ENCODE results near the gene CDK1.
A peak's percentile ranks its signal among the peaks of the same experiment; 100 is the strongest.

The CDK1 gene

DNA sequence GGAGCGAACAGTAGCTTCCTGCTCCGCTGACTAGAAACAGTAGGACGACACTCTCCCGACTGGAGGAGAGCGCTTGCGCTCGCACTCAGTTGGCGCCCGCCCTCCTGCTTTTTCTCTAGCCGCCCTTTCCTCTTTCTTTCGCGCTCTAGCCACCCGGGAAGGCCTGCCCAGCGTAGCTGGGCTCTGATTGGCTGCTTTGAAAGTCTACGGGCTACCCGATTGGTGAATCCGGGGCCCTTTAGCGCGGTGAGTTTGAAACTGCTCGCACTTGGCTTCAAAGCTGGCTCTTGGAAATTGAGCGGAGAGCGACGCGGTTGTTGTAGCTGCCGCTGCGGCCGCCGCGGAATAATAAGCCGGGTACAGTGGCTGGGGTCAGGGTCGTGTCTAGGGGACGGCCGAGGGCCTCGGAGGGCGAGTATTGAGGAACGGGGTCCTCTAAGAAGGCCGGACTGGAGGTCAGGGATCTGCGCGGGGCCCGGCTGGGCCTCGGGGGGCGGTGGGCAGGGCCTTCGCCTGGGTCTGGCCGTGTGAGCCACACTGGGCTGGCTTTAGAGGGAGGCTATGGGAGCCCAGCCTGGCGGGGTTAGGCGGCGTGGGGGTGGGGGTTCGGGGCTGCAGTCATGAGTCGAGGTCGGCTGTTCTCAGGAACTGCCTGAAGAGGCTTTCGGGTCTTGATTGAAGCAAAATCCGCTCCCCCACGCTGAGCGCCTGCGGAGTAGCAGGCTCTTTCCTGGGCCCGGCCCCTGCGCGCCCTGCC, at the start of gene CDK1:
Gene CDK1 (plus strand): TSS at position 265 of the 757 bp plus-strand sequence. CDS start 1,688 bp downstream, outside the sequence.
- peak; percentile 94 to 98 (median 95) for DNase-seq

GRCh38 chr10:60729106-60729505, 49.2 kb upstream of the CDK1 start:
- DNase-seq = no peak

GRCh38 chr10:60731134-60731885, 47.0 kb upstream of the CDK1 start:
- DNase-seq = no peak

DNA sequence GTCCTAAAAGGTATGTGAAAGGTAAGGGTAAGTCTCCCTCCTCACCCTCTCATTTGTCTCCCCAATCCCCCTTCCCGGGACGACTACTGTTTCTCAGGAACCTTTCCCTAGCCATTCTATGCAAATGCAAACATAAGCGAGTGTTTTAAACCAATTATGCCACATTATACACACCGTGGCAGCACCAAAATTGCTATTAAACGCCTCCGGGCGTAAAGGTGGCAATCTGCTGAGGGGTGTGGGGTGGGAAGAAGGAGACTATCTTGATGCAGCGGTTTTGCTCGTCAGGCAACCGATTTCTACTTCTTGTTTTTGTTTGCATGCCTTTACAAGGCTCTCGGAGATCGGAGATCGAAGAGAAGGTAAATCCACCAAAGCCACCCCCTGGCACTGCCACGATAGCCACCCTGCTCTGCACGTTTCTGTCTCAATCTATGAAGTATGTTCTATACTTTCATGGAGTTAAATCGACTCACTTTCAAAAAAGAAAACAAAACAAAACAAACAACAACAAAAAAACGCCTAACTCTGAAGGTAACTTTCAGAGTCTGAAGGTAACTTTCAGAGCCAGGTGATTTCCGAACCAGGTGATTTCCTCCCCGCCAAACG, 46.0 kb upstream of the CDK1 start:
- DNase-seq = peak in 2 of 3 experiments; percentile 51 to 74

DNA sequence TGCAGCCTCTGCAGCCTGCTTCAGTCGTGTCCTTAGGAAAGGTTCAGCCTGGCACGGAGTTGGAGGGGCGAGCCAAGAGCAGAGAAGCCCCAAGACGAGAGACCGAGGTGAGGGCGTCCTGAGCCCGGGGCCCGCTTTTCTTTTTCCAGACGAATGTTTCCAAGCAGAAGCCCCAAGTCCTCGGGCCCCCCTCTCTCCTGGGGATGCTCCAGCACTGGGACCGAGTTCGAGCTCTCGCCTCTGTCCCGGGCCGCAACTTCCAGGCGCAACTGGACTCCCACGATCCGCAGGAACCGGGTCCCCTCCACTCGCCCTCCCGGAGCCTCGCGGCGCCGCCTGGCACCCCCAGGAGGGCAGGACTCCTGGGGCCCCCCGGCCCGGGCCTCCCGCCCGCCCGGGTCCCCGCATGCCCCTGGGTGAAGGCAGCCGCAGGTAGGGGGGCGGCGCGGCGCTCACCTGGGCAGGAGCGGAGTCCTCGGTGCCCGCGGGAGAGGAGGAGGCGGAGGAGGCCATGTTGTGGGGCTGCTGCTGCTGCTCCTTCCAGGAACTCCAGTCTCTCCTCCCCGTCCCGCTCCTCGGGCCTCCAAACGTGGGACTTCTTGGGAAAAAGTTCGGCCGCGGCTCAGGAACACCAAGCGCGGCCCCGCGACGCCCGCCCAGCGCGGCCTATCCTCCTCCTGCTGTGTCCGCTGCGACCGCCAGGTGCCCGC, 45.3 kb upstream of the CDK1 start:
- peak in 2 of 3 experiments; percentile 61 to 67 for DNase-seq

DNA sequence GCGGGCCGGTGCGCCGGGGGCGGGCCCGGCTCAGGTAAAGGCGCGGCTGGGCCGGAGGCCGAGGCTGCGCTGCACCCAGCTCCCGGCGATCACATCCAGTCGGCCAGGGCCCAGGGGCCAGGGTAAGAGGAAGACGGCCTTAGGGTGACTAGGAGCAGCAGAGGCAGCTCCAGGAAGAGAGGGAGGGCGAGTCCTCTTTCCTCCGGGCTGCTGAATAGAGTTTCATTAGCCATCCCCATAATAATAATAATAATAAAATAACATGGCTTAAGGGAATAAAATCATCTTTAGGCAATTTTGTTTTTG, 44.8 kb upstream of the CDK1 start:
- DNase-seq = no peak

- DNase-seq = no peak
Measured at GRCh38 chr10:60733826-60734225, 44.5 kb upstream of the CDK1 start.

GRCh38 chr10:60734226-60734625, 44.1 kb upstream of the CDK1 start:
- no peak for DNase-seq

DNA sequence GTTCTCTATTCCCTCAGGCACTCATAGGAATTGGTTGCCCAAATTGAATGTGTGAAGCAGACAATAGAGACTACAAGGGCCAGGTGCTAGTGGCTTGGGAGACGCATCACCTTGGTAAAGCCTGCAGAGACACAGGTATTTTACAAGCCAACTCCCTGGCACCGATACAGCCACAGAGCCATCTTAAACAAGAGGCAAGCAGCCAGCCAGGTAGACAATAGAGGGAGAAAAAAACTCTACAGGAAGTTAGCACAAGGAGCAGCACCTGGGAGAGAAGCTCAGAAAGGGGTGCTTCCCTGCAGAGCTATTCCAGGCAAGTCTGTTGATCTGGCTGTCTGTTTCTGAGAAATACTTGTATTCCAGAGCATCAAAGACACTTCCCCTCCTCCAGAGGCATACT, 43.0 kb upstream of the CDK1 start:
- peak in 2 of 3 experiments; percentile 16 to 37 for DNase-seq

DNA sequence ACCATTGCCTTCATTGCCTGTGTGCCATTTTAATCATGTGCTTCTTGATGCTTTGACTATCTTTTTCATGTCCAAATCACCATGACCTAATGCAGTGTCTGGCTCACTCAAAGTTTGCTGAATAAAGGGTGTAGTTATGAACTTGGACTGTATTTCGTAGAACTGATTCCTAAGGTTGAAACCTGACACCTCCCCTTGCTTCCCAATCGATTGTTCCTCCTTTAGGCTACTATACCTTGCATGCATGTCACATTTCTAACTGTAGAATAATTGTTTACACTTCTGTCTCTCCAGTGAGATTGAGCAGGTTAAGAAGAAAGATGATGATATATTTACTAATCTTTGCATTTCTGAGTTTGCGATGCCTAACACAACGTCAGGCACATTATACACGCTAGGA, 41.0 kb upstream of the CDK1 start:
- DNase-seq = peak in 1 of 3 experiments; percentile 6

DNA sequence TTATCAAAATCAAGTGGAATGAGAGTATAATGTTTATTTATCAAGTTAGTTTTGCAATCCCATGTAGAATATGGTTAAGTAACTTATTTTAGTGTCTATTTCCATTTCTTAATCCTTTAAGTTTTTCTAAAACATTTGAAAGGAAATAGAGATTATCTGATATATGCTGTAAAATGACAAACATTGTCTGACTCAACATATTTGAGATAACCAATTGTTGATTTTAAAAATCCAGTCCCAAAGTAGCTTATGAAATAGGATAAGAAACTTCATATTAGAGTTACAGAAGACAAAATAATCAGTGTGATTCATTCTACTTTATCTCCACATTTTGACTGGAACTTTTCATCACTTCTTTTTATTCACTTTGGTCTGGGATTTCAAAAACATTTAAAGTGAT, 38.7 kb upstream of the CDK1 start:
- DNase-seq = no peak

- DNase-seq = no peak
Measured at GRCh38 chr10:60742512-60742911, 35.8 kb upstream of the CDK1 start.

GRCh38 chr10:60747817-60748469, 30.3 kb upstream of the CDK1 start:
- DNase-seq = no peak

GRCh38 chr10:60753152-60753551, 25.1 kb upstream of the CDK1 start:
- DNase-seq = no peak

- DNase-seq = no peak
Measured at GRCh38 chr10:60753817-60754216, 24.5 kb upstream of the CDK1 start.

DNA sequence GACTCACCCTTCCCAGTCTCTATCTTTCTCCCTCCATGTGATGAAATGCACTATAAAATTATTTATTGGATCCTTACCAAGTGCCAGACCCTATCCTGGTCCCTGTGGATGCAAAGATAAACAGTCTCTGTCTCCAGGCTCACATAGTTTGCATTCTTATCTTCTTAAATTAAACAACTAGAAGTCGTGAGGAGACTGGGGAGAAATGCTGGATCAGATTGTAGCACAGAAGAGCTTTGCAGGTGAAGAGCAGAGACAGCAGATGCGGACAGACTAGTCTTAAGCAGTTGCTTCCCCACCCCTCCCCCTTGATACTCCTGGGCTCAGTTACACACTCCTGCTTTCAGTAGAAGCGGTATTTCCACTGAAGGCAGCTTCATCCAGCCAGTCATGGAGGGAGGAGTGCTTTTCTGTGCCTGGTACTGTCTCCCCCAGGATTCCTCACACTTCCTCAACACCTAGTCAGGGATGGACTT, 20.8 kb upstream of the CDK1 start:
- no peak for DNase-seq

DNA sequence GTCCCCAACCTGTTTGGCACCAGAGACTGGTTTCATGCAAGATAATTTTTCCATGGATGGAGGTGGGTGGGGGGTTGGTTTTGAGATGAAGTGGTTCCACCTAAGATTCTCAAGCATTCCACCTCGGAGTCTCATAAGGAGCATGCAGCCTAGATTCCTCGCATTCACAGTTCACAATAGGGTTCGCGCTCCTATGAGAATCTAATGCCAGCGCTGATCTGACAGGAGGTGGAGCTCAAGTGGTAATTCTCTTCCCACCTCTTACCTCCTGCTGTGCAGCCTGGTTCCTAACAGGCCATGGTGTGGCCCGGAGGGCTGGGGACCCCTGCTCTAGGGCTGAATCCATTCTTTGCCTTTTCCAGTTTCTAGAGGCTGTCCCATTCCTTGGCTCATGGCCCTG, 19.1 kb upstream of the CDK1 start:
- DNase-seq = peak in 1 of 3 experiments; percentile 1

GRCh38 chr10:60760711-60761210, 17.5 kb upstream of the CDK1 start:
- peak in 1 of 3 experiments; percentile 2 for DNase-seq

GRCh38 chr10:60762554-60762953, 15.7 kb upstream of the CDK1 start:
- DNase-seq = peak in 1 of 3 experiments; percentile 3

- DNase-seq = no peak
Measured at GRCh38 chr10:60767424-60767823, 10.9 kb upstream of the CDK1 start.

- DNase-seq = no peak
Measured at GRCh38 chr10:60769406-60769805, 8.9 kb upstream of the CDK1 start.

DNA sequence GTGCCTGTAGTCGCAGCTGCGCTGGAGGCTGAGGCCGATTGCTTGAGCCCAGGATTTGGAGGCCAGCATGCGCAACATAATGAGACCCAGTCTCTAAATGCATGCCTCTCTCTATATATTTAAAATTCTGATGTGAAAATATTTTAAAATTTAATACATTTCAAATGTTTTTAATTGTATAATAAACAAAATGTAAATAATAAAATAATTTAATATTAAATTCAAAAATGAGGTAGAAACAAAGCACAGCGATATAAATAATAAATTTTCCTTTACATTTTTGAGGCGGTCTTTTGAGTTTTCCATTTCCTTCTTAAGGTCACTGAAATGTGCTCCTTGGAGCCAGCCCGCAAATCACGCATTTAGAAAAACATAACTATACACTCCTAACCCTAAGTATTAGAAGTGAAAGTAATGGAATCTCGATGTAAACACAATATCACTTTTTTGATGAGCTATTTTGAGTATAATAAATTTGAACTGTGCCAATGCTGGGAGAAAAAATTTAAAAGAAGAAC, 523 bp upstream of the CDK1 start:
- DNase-seq = no peak

Data from NCI-H1417 (cell line).